Stimulated activated naive CD8-positive, alpha-beta T cell treated with anti-CD3 and anti-CD28 coated beads, Interleukin-15, amount 100 ng/mL, for 72 hours (primary cell): ENCODE measurements around the gene TEKT3.
A peak's percentile ranks its signal among the peaks of the same experiment; 100 is the strongest.

Experiments used
- ATAC-seq: fragments of 150-1000 bp; cut with Tn5 transposase; 2 replicates; pipeline ENCODE4 v1.10.0; 2021; ENCODE audit warnings: mild to moderate bottlenecking, moderate library complexity
- DNase-seq, 2 donors: peaks; one replicate each; pipeline ENCODE4 v3.0.0; 2021 to 2022
- H3K27ac Mint-ChIP-seq, 2 donors: one replicate each; pipeline ENCODE4 v1.8.0; 2022; ENCODE audit warnings: mild to moderate bottlenecking in 2 of 2, mixed read lengths in 2 of 2, moderate library complexity in 2 of 2
- H3K27me3 Mint-ChIP-seq: one replicate; pipeline ENCODE4 v1.8.0; 2022; ENCODE audit warnings: mixed read lengths
- H3K4me1 Mint-ChIP-seq: one replicate; pipeline ENCODE4 v1.8.0; 2022; ENCODE audit warnings: mild to moderate bottlenecking, mixed read lengths
- H3K4me3 Mint-ChIP-seq, 2 donors: one replicate each; pipeline ENCODE4 v1.8.0; 2022; ENCODE audit warnings: mild to moderate bottlenecking in 2 of 2, mixed read lengths in 2 of 2, moderate library complexity in 1 of 2
- H3K9me3 Mint-ChIP-seq, 2 donors: one replicate each; pipeline ENCODE4 v1.8.0; 2022; ENCODE audit warnings: mixed read lengths in 2 of 2

Gene TEKT3

DNA sequence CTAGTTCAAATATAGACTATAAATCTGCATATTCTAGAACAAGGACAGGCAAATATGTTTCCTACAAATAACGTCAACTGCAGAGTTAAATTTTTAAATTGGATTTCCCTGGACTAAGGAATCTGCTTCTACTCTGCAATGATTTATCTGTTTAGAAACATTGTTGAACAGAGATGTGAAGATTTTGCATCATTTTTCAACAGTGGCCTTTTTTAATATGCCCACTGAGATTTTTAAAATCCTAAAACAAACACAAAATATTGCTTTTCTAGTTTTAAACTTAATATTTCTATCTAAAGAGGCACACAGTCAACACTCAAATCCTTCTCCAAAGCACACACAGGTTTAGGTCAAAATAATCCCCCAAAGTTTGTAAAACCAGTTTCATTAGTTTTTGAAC is 52.5 kb downstream of the TEKT3 start:
- peaks cover 65% of the 10 kb centered on the region for H3K27me3 Mint-ChIP-seq
- DNase-seq, result no peak
- no peak overlapping the region for H3K4me3 Mint-ChIP-seq
- peaks cover 0 to under 1% of the 10 kb centered on the region in 2 donors for H3K9me3 Mint-ChIP-seq
- H3K27ac Mint-ChIP-seq, result no peak overlapping the region
- H3K4me1 Mint-ChIP-seq, result no peaks in the 10 kb centered on the region
- ATAC-seq, result no peak

DNA sequence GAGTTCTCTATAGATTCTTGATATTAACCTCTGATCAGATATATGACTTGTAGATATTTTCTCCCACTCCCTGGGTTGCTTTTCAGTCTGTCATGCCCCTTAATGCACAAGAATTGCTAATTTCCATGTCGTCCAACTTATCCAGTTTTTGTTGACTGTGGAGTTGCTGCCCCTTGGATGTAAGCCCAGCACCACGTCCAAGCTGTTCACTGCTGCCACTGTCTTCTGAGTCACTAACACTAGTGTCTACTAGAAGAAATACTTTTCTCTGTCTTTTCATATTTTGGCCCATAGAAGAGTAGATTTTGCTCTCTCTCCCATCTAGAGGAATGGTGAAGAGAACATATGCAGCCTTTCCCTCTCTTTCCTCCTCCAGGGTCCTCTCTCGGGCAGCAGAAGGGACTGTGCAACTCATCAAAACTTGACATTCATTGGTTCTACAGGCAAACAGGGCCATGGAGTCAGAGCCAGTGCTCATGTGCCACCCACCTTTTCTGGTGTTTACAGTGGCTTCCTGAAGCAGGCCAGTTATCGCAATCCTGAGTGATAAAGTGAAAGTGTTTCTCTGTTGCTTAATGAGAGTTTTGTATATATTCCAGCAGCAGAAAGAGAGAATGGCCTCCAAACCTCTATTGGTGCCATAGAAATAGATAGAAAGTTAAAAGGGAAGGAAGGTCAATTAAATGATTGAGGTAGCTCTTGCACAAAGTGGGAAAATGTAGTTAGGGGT is 53.7 kb downstream of the TEKT3 start:
- DNase-seq (no peak), ATAC-seq (no peak)
- H3K27me3 Mint-ChIP-seq, result peaks cover 66% of the 10 kb centered on the region

DNA sequence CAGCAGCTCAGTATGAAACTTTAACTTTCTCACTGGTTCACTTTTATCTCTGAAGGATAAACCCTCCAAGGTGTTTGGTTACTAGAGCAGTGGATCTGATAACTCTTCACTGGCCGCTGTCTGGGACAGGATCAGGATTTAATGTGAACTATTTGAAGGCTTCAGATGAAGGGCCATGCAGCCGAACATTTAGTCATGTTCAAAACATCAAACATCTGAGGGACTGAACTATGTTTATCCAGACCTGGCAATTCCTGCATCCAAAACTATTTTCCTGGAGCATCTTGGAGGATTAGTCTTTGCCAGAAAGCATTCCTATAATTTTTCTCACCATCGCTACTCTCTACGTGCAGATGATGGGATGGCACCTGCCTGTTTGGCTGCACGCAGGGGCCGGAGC is 55.9 kb downstream of the TEKT3 start:
- DNase-seq, result no peak
- Mint-ChIP-seq H3K27ac (no peak overlapping the region), H3K27me3 (peaks cover 71% of the 10 kb centered on the region), H3K4me1 (peaks cover 10% of the 10 kb centered on the region), H3K9me3 (peaks cover 8 to 11% of the 10 kb centered on the region in 2 donors), H3K4me3 (no peak overlapping the region)
- no peak for ATAC-seq

More for the DNA sequence above, 53.7 kb downstream of the TEKT3 start:
- Mint-ChIP-seq H3K4me3 (no peak overlapping the region), H3K27ac (peak overlapping the region in 1 of 2 donors; percentile 11), H3K4me1 (no peaks in the 10 kb centered on the region), H3K9me3 (peaks cover 8 to 10% of the 10 kb centered on the region in 2 donors)

DNA sequence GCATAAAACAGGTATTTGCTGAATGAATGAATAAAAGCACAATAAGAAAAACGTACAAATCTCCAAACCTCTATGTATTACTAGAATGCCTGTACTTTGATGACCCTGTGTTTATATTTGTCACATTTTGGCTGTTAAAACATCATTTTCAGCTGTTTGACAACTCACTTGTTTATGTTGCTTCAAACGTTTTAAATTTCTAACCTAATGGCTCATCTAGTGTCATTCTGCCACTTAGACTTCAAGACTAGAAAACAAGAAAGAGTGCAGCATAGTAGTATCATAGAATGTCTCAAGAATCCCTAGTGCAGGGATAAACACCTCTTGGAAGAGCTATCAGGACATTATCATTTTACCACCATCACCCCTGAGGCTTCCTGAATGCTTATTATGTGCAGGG is 56.9 kb downstream of the TEKT3 start:
- peaks cover 67% of the 10 kb centered on the region for H3K27me3 Mint-ChIP-seq
- H3K4me3 Mint-ChIP-seq, result no peak overlapping the region
- peaks cover 10% of the 10 kb centered on the region for H3K4me1 Mint-ChIP-seq
- DNase-seq (no peak), ATAC-seq (no peak)
- H3K27ac Mint-ChIP-seq, result no peak overlapping the region
- peaks cover 8 to 11% of the 10 kb centered on the region in 2 donors for H3K9me3 Mint-ChIP-seq

DNA sequence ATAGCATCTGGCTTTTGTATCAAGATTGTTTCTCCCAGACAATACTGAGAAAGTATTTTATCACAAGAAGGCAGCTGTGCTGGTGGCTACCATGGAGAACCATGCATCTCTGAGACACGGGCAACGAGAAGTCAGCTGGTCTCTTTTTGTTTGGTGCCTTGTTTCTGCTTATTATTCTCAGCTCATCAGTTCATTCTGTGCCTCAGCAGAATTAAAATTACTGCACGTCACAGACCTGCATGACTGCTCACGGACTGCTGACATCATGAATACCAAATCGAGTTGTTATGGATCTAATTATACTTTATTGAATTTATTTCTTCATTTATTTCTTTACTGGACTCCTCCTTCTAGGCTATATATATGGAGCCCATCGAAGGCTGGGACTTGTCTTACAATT is 57.3 kb downstream of the TEKT3 start:
- DNase-seq (no peak), ATAC-seq (no peak)
- Mint-ChIP-seq H3K4me1 (peaks cover 10% of the 10 kb centered on the region), H3K4me3 (no peak overlapping the region), H3K9me3 (peaks cover 8 to 11% of the 10 kb centered on the region in 2 donors), H3K27ac (no peak overlapping the region), H3K27me3 (peaks cover 63% of the 10 kb centered on the region)

DNA sequence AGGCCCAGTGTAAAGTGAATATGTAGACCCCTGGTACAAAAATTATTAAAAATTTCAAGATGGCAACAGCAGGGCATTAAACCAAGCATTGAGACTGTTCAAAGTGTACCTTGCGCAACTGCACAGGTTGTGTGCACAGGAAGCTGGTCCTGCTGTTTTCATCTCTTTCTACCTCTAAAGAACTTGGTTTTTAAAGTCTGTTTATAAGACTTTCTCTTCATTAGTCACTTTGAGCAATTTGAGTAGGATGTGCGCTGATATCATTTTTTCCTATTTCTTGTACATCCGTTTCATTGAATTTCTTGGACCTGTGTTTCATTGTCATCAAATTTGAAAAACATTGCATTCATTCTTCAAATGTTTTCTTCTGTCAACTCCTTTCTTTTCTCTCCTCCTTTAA is 59.5 kb downstream of the TEKT3 start:
- ATAC-seq (peak; percentile 73), DNase-seq (no peak)
- peak overlapping the region; percentile 57 to 58 for H3K27ac Mint-ChIP-seq
- H3K4me3 Mint-ChIP-seq, result no peak overlapping the region
- peaks cover 59% of the 10 kb centered on the region for H3K27me3 Mint-ChIP-seq
- H3K4me1 Mint-ChIP-seq, result peaks cover 10% of the 10 kb centered on the region
- peaks cover 8 to 11% of the 10 kb centered on the region in 2 donors for H3K9me3 Mint-ChIP-seq

DNA sequence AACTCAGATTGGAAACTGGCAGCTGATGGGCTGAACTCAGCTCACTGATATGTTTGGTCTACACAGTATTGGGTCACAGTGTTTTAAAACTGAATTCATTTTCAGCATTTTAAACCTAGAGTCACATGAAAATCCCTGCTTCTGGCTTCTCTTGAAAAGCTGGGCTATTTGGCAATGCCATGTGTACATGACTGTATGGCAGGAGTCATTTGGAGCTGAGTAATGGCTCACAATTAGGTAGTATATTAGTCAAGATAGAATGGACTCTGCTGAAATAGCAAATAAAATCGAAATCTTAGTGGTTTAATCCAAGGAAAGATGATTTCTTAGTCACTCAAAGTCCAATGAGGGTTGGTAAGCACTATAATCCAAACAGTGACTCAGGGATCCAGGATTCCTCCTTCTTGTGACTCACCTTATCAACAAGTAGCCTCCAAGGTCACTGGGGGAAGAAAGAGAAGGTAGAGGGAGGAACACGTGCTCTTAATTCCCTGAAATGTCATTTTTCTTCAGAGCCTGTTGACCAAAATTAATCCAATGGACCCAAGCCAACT is 62.4 kb downstream of the TEKT3 start:
- Mint-ChIP-seq H3K27ac (no peak overlapping the region), H3K4me3 (no peak overlapping the region), H3K4me1 (peaks cover 10% of the 10 kb centered on the region), H3K27me3 (peaks cover 55% of the 10 kb centered on the region), H3K9me3 (peaks cover 17 to 23% of the 10 kb centered on the region in 2 donors)
- ATAC-seq (no peak), DNase-seq (no peak)

DNA sequence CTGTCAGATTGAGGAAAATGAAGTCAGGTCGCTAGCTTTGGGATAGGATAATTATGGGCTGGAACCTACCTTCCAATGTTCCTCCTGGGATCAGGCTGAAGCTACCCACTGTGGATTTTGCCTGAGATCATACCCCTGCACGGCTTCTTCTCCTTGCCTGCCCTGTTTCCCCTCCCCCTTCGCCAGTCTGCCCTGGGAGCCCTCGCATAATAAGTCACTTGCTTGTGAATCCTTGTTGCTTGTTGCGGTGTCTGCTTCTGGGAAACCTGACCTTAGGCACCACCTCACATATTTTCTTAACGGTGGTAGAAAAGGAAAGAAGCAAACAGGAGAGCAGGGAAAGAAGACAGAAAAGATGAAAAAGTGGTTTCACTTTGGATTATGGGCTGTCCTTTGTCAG is 63.0 kb downstream of the TEKT3 start:
- H3K27ac Mint-ChIP-seq, result no peak overlapping the region
- no peak overlapping the region for H3K4me3 Mint-ChIP-seq
- ATAC-seq (no peak), DNase-seq (no peak)
- peaks cover 11 to 20% of the 10 kb centered on the region in 2 donors for H3K9me3 Mint-ChIP-seq
- H3K4me1 Mint-ChIP-seq, result peaks cover 10% of the 10 kb centered on the region
- H3K27me3 Mint-ChIP-seq, result peaks cover 48% of the 10 kb centered on the region

DNA sequence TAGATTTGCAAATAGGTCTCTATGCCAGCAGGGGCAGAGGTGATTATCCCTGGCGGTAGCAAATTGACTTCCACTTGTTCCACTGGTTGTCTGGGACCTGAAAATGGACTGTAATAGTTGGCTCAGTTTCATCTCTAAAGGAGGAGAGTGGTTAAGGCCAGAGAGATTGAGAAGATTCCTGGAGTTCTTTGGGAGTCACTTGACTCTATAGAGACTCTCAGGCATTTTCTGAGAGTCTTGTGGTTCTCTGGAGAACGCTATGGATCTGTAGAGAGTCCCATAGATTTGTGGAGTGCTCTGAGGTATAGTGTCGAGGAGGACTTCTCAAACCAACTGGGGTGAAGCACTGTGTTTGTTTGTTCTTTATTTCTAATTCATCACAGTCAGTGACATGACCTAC is 67.4 kb downstream of the TEKT3 start:
- ATAC-seq, result no peak

DNA sequence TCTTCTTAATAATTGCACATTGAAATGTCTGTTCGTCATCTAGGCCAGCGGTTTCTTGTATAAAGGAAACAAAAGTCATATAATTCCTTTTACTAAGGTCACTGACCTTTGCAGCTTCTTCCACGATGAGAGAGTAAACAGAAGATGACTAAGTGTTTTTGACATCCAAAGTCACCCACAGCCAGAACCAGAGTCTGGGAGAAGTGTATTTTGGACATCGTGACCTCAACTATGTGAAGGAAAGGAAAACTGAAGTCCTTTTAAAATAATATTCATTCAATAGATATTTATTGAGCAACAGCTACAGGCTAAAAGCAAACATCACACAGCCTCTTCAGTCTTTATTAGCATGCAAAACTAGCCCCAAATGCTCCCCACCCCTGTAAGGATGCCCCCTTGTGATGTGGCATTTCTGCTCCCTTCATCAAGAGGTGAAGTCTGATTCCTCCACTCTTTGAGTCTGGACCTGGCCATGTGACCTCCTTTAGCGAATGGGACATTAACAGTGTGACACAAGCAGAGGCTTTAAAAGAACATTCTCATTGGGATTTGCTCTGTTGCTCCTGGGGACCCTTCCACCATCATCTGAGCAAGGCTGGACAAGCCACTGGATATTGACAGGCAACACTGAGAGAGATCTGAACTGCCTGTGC is 68.1 kb downstream of the TEKT3 start:
- peaks cover 14% of the 10 kb centered on the region for H3K4me1 Mint-ChIP-seq
- ATAC-seq (no peak), DNase-seq (no peak)
- peaks cover 27% of the 10 kb centered on the region for H3K27me3 Mint-ChIP-seq
- H3K9me3 Mint-ChIP-seq, result peaks cover 9 to 12% of the 10 kb centered on the region in 2 donors
- no peak overlapping the region for H3K4me3 Mint-ChIP-seq
- H3K27ac Mint-ChIP-seq, result no peak overlapping the region

More for the DNA sequence above, 67.4 kb downstream of the TEKT3 start:
- no peak for DNase-seq
- Mint-ChIP-seq H3K4me3 (no peak overlapping the region), H3K9me3 (peaks cover 9 to 12% of the 10 kb centered on the region in 2 donors), H3K4me1 (peaks cover 14% of the 10 kb centered on the region), H3K27ac (no peak overlapping the region), H3K27me3 (peaks cover 31% of the 10 kb centered on the region)

DNA sequence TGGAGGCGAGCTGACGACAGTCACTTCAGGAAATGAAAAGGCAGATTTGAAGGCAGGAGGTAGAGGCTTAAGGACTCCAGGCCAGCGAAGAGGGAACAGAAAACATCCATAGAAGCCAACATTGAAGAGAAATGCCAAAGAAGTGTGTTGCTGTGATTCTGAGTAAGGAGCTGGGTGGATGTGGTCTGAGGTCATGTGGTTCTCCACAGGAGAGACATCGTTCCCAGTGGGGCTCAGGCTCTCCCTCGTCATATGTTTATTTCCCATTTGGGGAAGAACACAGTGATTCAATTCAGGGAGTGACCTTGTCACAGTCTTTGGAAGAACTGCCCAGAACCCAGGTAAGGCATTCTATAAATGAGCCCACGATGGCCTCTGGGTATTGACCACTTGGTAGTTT is 69.7 kb downstream of the TEKT3 start:
- no peak for ATAC-seq
- peaks cover 14% of the 10 kb centered on the region for H3K4me1 Mint-ChIP-seq

DNA sequence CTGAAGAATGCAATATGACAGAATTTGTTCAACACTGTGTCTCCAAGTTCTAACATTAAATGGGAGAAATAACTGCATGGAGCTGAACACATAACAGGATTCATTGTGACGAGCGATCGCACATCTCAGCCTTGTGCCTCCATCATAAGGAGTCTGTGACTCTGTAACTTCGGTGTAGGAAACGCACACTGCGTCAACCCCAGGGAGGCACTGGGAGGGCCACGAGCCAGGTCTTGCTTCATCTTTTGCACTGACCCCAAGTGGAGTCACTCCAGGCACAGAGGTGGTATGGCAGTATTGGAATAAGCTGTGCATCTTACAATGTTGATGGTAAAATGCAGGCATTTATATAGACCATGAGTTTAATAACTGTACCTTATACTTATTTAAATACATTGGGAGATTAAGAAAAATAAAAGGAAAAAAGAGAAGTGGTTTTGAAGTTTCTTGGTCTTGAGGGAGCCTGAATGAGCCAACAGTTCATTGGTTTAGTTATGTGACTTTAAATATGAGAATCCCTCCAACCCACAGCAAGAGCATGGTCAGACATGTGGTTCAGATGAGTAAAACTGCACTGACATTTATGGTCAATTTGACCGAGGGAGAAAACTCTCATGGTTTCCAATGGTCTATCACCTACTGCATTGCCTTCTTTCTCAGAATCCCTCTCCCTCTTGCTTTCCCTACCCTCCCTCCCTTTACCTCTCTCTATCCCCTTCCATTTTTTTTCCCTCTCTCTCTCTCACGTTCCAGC is 70.6 kb downstream of the TEKT3 start:
- H3K4me1 Mint-ChIP-seq, result peaks cover 14% of the 10 kb centered on the region
- ATAC-seq (peak; percentile 72), DNase-seq (peak in 1 of 2 donors; percentile 12)
- peaks cover 2 to 3% of the 10 kb centered on the region in 2 donors for H3K9me3 Mint-ChIP-seq
- H3K4me3 Mint-ChIP-seq, result no peak overlapping the region
- peak overlapping the region in 1 of 2 donors; percentile 92 for H3K27ac Mint-ChIP-seq
- peaks cover 35% of the 10 kb centered on the region for H3K27me3 Mint-ChIP-seq

More for the DNA sequence above, 69.7 kb downstream of the TEKT3 start:
- DNase-seq, result no peak
- Mint-ChIP-seq H3K4me3 (no peak overlapping the region), H3K27me3 (peaks cover 35% of the 10 kb centered on the region), H3K27ac (peak overlapping the region in 1 of 2 donors; percentile 92), H3K9me3 (peaks cover 9 to 12% of the 10 kb centered on the region in 2 donors)

DNA sequence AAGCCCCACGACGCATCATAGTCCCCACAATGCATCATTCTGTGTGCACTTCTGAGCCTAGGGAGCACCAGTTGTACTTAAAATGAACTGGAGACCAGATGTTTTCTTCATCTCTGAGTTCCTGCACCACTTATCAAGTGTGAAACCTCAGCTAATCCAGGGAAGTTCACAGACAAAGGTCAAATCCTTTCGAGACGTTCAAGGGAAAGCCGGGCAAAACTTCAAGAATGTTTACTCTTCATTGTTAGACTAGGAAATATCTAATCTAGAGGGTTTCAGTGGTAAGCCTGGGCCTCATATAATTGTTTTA is 71.7 kb downstream of the TEKT3 start:
- H3K4me1 Mint-ChIP-seq, result peaks cover 14% of the 10 kb centered on the region
- ATAC-seq (no peak), DNase-seq (no peak)

DNA sequence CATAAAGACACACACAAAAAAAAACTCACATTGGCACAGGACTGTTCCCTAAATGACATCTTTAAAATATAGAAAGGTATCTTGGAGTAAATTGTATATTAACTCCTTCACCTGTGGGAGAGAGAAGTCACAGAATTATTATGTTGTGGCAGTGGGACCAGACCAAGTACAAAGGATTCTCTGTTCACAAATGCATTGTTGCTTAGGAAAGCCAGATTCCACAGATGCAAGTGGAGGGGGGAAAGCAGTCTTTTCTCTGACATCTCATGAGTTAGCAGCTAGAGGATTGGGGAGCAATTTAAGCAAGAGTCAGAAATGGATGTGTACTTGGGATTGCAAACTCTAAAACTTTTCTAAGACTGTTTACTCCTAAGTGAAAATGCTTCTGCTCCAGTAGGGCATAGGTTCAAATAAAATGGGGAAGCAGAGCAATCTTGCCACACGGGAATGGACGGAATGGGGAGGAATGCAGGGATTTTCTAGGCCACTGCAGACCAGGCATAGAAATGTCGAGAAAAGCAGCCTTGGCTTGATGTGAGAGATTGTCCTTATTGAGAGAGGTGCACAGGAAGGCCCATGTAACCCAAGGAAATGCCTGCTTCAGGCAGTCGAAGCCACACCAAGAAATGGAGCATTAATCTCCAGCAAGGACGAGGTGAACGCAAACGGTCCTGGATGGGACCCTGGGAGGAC is 72.2 kb downstream of the TEKT3 start:
- DNase-seq, result no peak
- Mint-ChIP-seq H3K27me3 (peaks cover 49% of the 10 kb centered on the region), H3K4me1 (peaks cover 14% of the 10 kb centered on the region), H3K4me3 (no peak overlapping the region), H3K27ac (no peak overlapping the region), H3K9me3 (no peaks in the 10 kb centered on the region)
- ATAC-seq, result no peak

More for the DNA sequence above, 71.7 kb downstream of the TEKT3 start:
- Mint-ChIP-seq H3K27me3 (peaks cover 44% of the 10 kb centered on the region), H3K9me3 (no peaks in the 10 kb centered on the region), H3K27ac (no peak overlapping the region), H3K4me3 (no peak overlapping the region)

DNA sequence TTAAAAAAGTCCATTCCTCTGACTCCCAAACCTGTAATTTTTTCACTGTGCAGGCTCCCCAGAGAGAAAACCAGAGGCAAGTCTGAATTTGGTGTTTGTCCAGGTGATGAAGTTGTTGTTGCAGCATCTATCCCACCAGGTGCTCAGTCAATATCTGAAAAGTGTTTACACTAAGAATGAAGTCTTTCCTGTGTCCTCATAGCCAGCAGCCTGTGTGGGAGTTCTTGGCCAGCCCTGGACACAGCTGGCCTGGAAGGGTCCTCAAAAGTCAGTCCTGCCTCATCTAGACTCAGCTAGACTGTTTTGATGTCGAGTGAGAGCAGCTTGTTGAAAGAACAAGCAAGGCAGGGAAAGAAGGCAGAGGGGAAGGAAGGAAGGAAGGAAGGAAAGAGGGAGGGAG is 72.9 kb downstream of the TEKT3 start:
- no peak overlapping the region for H3K27ac Mint-ChIP-seq
- H3K27me3 Mint-ChIP-seq, result peaks cover 51% of the 10 kb centered on the region
- DNase-seq (no peak), ATAC-seq (no peak)
- H3K4me1 Mint-ChIP-seq, result peaks cover 14% of the 10 kb centered on the region
- H3K9me3 Mint-ChIP-seq, result no peaks in the 10 kb centered on the region
- no peak overlapping the region for H3K4me3 Mint-ChIP-seq
